Neuron (in vitro differentiated cells): Measurements from ENCODE around the gene DKKL1.

Experiments used
- H2AFZ ChIP-seq: one replicate; pipeline ENCODE4 v1.6.1; 2013; ENCODE audit warnings: low read depth, mild to moderate bottlenecking, inconsistent platforms, low read length, moderate library complexity
- H3K27me3 ChIP-seq: one replicate; pipeline ENCODE4 v1.6.1; 2013; ENCODE audit warnings: low read length; ENCODE audit not compliant: insufficient read depth
- H3K36me3 ChIP-seq: one replicate; pipeline ENCODE4 v1.6.1; 2013; ENCODE audit warnings: low read length; ENCODE audit not compliant: insufficient read depth
- H3K4me1 ChIP-seq: one replicate; pipeline ENCODE4 v1.6.1; 2013; ENCODE audit warnings: low read length; ENCODE audit not compliant: insufficient read depth
- H3K4me3 ChIP-seq: 2 replicates; pipeline ENCODE4 v1.5.1; 2013; ENCODE audit warnings: mild to moderate bottlenecking, low read length, moderate library complexity
- H3K9me3 ChIP-seq: one replicate; pipeline ENCODE4 v1.6.1; 2013; ENCODE audit warnings: low read length

Gene DKKL1

GRCh38 chr19:49380391-49380790 lies 16.7 kb downstream of the DKKL1 start:
- no peaks in the 10 kb centered on the region for H3K36me3 ChIP-seq
- H3K4me3 ChIP-seq = no peak overlapping the region
- H2AFZ ChIP-seq = no peak overlapping the region
- H3K9me3 ChIP-seq = no peaks in the 10 kb centered on the region
- no peaks in the 10 kb centered on the region for H3K27me3 ChIP-seq
- no peaks in the 10 kb centered on the region for H3K4me1 ChIP-seq

- Histone ChIP-seq H3K9me3 (no peaks in the 10 kb centered on the region), H3K36me3 (no peaks in the 10 kb centered on the region), H2AFZ (no peak overlapping the region), H3K27me3 (no peaks in the 10 kb centered on the region), H3K4me3 (no peak overlapping the region), H3K4me1 (no peaks in the 10 kb centered on the region)
These were observed 19.0 kb downstream of the DKKL1 start for GRCh38 chr19:49382639-49383038.

- no peak overlapping the region for H2AFZ ChIP-seq
These were observed 19.9 kb downstream of the DKKL1 start for GRCh38 chr19:49383599-49383998.

GRCh38 chr19:49387936-49388372 lies 24.3 kb downstream of the DKKL1 start, which contains the start of gene KASH5:
KASH5 (plus strand) TSS chr19:49388249; CDS start chr19:49390884, 2,635 bp downstream.
- Histone ChIP-seq H3K36me3 (no peaks in the 10 kb centered on the region), H2AFZ (no peak within 1 kb of the TSS), H3K4me1 (no peaks in the 10 kb centered on the region), H3K27me3 (no peaks in the 10 kb centered on the region), H3K4me3 (no peak within 1 kb of the TSS), H3K9me3 (no peaks in the 10 kb centered on the region)

More at GRCh38 chr19:49383599-49383998, 19.9 kb downstream of the DKKL1 start:
- Histone ChIP-seq H3K36me3 (no peaks in the 10 kb centered on the region), H3K9me3 (no peaks in the 10 kb centered on the region), H3K4me3 (no peak overlapping the region), H3K4me1 (no peaks in the 10 kb centered on the region), H3K27me3 (no peaks in the 10 kb centered on the region)

GRCh38 chr19:49389406-49389805 lies 25.7 kb downstream of the DKKL1 start:
- Histone ChIP-seq H3K36me3 (no peaks in the 10 kb centered on the region), H3K4me1 (no peaks in the 10 kb centered on the region), H3K9me3 (no peaks in the 10 kb centered on the region), H2AFZ (no peak overlapping the region), H3K4me3 (no peak overlapping the region), H3K27me3 (peaks cover 5% of the 10 kb centered on the region)

GRCh38 chr19:49390131-49390928 lies 26.7 kb downstream of the DKKL1 start:
- peaks cover 5% of the 10 kb centered on the region for H3K27me3 ChIP-seq
- no peaks in the 10 kb centered on the region for H3K36me3 ChIP-seq
- no peaks in the 10 kb centered on the region for H3K9me3 ChIP-seq
- H2AFZ ChIP-seq = no peak overlapping the region
- H3K4me1 ChIP-seq = no peaks in the 10 kb centered on the region
- H3K4me3 ChIP-seq = no peak overlapping the region

GRCh38 chr19:49390929-49391359 lies 27.3 kb downstream of the DKKL1 start:
- no peak overlapping the region for H3K4me3 ChIP-seq
- no peaks in the 10 kb centered on the region for H3K9me3 ChIP-seq

GRCh38 chr19:49391581-49392399 lies 28.1 kb downstream of the DKKL1 start:
- no peaks in the 10 kb centered on the region for H3K36me3 ChIP-seq
- peaks cover 5% of the 10 kb centered on the region for H3K27me3 ChIP-seq
- no peak overlapping the region for H3K4me3 ChIP-seq
- no peaks in the 10 kb centered on the region for H3K9me3 ChIP-seq
- no peaks in the 10 kb centered on the region for H3K4me1 ChIP-seq
- H2AFZ ChIP-seq = no peak overlapping the region

More at GRCh38 chr19:49390929-49391359, 27.3 kb downstream of the DKKL1 start:
- Histone ChIP-seq H2AFZ (no peak overlapping the region), H3K27me3 (peaks cover 5% of the 10 kb centered on the region), H3K4me1 (no peaks in the 10 kb centered on the region), H3K36me3 (no peaks in the 10 kb centered on the region)

GRCh38 chr19:49393881-49394280 lies 30.2 kb downstream of the DKKL1 start:
- no peak overlapping the region for H2AFZ ChIP-seq
- peaks cover 13% of the 10 kb centered on the region for H3K27me3 ChIP-seq
- H3K9me3 ChIP-seq = no peaks in the 10 kb centered on the region
- H3K4me3 ChIP-seq = no peak overlapping the region
- no peaks in the 10 kb centered on the region for H3K36me3 ChIP-seq
- H3K4me1 ChIP-seq = no peaks in the 10 kb centered on the region

GRCh38 chr19:49395581-49396407 lies 32.1 kb downstream of the DKKL1 start:
- Histone ChIP-seq H3K4me1 (no peaks in the 10 kb centered on the region), H3K36me3 (no peaks in the 10 kb centered on the region), H2AFZ (no peak overlapping the region), H3K27me3 (peaks cover 13% of the 10 kb centered on the region), H3K9me3 (no peaks in the 10 kb centered on the region), H3K4me3 (no peak overlapping the region)

- H3K27me3 ChIP-seq = peaks cover 13% of the 10 kb centered on the region
- no peak overlapping the region for H2AFZ ChIP-seq
- H3K9me3 ChIP-seq = no peaks in the 10 kb centered on the region
- H3K4me3 ChIP-seq = no peak overlapping the region
- no peaks in the 10 kb centered on the region for H3K36me3 ChIP-seq
- H3K4me1 ChIP-seq = no peaks in the 10 kb centered on the region
These were observed 33.2 kb downstream of the DKKL1 start for GRCh38 chr19:49396738-49397505.

- no peak overlapping the region for H2AFZ ChIP-seq
- no peak overlapping the region for H3K4me3 ChIP-seq
- no peaks in the 10 kb centered on the region for H3K9me3 ChIP-seq
- H3K27me3 ChIP-seq = peaks cover 13% of the 10 kb centered on the region
- H3K36me3 ChIP-seq = no peaks in the 10 kb centered on the region
- no peaks in the 10 kb centered on the region for H3K4me1 ChIP-seq
These were observed 34.4 kb downstream of the DKKL1 start for GRCh38 chr19:49398001-49398615.
